Fibroblast of lung (primary cell): ENCODE data around the gene ZNF398. TPM values are rescaled to one million over a fixed set of nuclear protein-coding genes. Genes with fewer than 3 reads are reported as not detected.

Source experiments
- DNase-seq, 2 donors: peaks; one replicate each; pipeline versions ENCODE4 v3.0.0 to v3.0.0-alpha.2; 2010; ENCODE audit warnings: low read depth in 2 of 2
- H2AFZ ChIP-seq: 2 replicates; pipeline ENCODE4 v1.5.1; 2012; ENCODE audit warnings: low read length, control low read depth, inconsistent platforms
- H3K27ac ChIP-seq: 2 replicates; pipeline ENCODE4 v1.5.1; 2011; ENCODE audit warnings: low read length, control low read depth; ENCODE audit not compliant: insufficient read depth
- H3K27me3 ChIP-seq: 2 replicates; pipeline ENCODE4 v1.5.1; 2011; ENCODE audit warnings: mild to moderate bottlenecking, low read length; ENCODE audit not compliant: control insufficient read depth, insufficient read depth
- H3K36me3 ChIP-seq: 2 replicates; pipeline ENCODE4 v1.5.1; 2011; ENCODE audit warnings: low read length; ENCODE audit not compliant: control insufficient read depth, insufficient read depth
- H3K4me1 ChIP-seq: 2 replicates; pipeline ENCODE4 v1.5.1; 2011; ENCODE audit warnings: low read length; ENCODE audit not compliant: control insufficient read depth, insufficient read depth; ENCODE audit errors: extremely low read depth
- H3K4me2 ChIP-seq: 2 replicates; pipeline ENCODE4 v1.5.1; 2011; ENCODE audit warnings: low read length, control low read depth; ENCODE audit not compliant: insufficient read depth; ENCODE audit errors: extremely low read depth
- H3K4me3 ChIP-seq, 4 experiments: fragments of 200-600 bp in 1 of 4; sonication (generic) in 1 of 4; replicated peaks in 1 of 4; 2 replicates each; pipeline ENCODE4 v1.5.1; 2011 to 2016; ENCODE audit warnings: low read length in 4 of 4, low read depth in 3 of 4, mild to moderate bottlenecking in 3 of 4, control low read depth in 2 of 4, inconsistent platforms in 1 of 4, mixed read lengths in 1 of 4; ENCODE audit not compliant: insufficient read depth in 1 of 4; ENCODE audit errors: control extremely low read depth in 1 of 4
- H3K79me2 ChIP-seq: 2 replicates; pipeline ENCODE4 v1.5.1; 2012; ENCODE audit warnings: mild to moderate bottlenecking, low read length, inconsistent platforms; ENCODE audit not compliant: control insufficient read depth, insufficient read depth
- H3K9ac ChIP-seq: 2 replicates; pipeline ENCODE4 v1.5.1; 2011; ENCODE audit warnings: mild to moderate bottlenecking, low read length, control low read depth; ENCODE audit not compliant: insufficient read depth
- H3K9me3 ChIP-seq: 2 replicates; pipeline ENCODE4 v1.5.1; 2012; ENCODE audit warnings: low read depth, low read length; ENCODE audit not compliant: control insufficient read depth, insufficient read depth
- H4K20me1 ChIP-seq: 2 replicates; pipeline ENCODE4 v1.5.1; 2011; ENCODE audit warnings: low read length; ENCODE audit not compliant: control insufficient read depth, insufficient read depth; ENCODE audit errors: extremely low read depth
- CTCF ChIP-seq, 2 donors: IDR thresholded peaks in 1 of 2; conservative IDR thresholded peaks in 1 of 2; 1 replicate in 1 of 2; 2 replicates in 1 of 2; pipeline ENCODE4 v1.5.1; 2011 to 2012; ENCODE audit warnings: low read length in 2 of 2, control low read depth in 1 of 2, inconsistent platforms in 1 of 2, low read depth in 1 of 2, mild to moderate bottlenecking in 1 of 2
- EZH2 ChIP-seq: IDR thresholded peaks from 2 replicates; pipeline ENCODE4 v1.5.1; 2012; ENCODE audit warnings: low read length, control low read depth, mild to moderate bottlenecking; ENCODE audit errors: missing control alignments
- polyA plus RNA-seq, 2 donors: library from polyadenylated mRNA; depleted of rRNA in 1 of 2; stranded (reverse) in 1 of 2; unstranded in 1 of 2; fragments of >200 nt; gene quantifications; 2 replicates each; pipeline ENCODE4 v1.2.1, GENCODE V29; 2011 to 2012; ENCODE audit warnings: missing spikeins in 1 of 2
- total RNA-seq: library from RNA; depleted of rRNA; stranded (reverse); fragments of >200 nt; gene quantifications from 2 replicates; pipeline ENCODE4 v1.2.1, GENCODE V29; 2014

The ZNF398 gene
- total and polyA plus RNA-seq, 2 donors (not counting 1 experiment from before 2014, with no cell fraction given), result 6.7 to 7.3 TPM

- Histone ChIP-seq H3K4me1 (peaks cover 3% of the 10 kb centered on the region), H3K27ac (no peak overlapping the region), H3K36me3 (peaks cover 11% of the 10 kb centered on the region), H3K27me3 (no peaks in the 10 kb centered on the region), H3K79me2 (no peaks in the 10 kb centered on the region), H3K4me2 (no peak overlapping the region), H4K20me1 (no peaks in the 10 kb centered on the region), H3K9me3 (no peaks in the 10 kb centered on the region), H3K4me3 (no peak overlapping the region), H2AFZ (no peak overlapping the region), H3K9ac (no peak overlapping the region)
- no peak for TF ChIP-seq CTCF (conservative IDR thresholded peaks at IDR 0.05 in 1 of 2, IDR thresholded peaks at IDR 0.05 in 1 of 2; ENCODE audit: low read depth in 1 of 2, low read length in 2 of 2)
- no peak for TF ChIP-seq EZH2
- DNase-seq, result no peak
Observed at GRCh38 chr7:149228831-149229471, 81.7 kb downstream of the ZNF398 start.

- peaks cover 3% of the 10 kb centered on the region for H3K4me1 ChIP-seq
- no peak for TF ChIP-seq CTCF (conservative IDR thresholded peaks at IDR 0.05 in 1 of 2, IDR thresholded peaks at IDR 0.05 in 1 of 2; ENCODE audit: low read depth in 1 of 2, low read length in 2 of 2)
- TF ChIP-seq EZH2, result no peak
- H3K9ac ChIP-seq, result no peak overlapping the region
- DNase-seq, result no peak
- no peak overlapping the region for H2AFZ ChIP-seq
- H3K27me3 ChIP-seq, result no peaks in the 10 kb centered on the region
- H3K4me3 ChIP-seq, result no peak overlapping the region
- no peak overlapping the region for H3K27ac ChIP-seq
- peaks cover 6% of the 10 kb centered on the region for H3K36me3 ChIP-seq
- H3K79me2 ChIP-seq, result no peaks in the 10 kb centered on the region
- no peaks in the 10 kb centered on the region for H4K20me1 ChIP-seq
- H3K4me2 ChIP-seq, result no peak overlapping the region
- no peaks in the 10 kb centered on the region for H3K9me3 ChIP-seq
Observed at GRCh38 chr7:149229526-149229925, 82.3 kb downstream of the ZNF398 start.

GRCh38 chr7:149232362-149232761, 85.1 kb downstream of the ZNF398 start:
- no peaks in the 10 kb centered on the region for H3K79me2 ChIP-seq
- peaks cover 3% of the 10 kb centered on the region for H3K4me1 ChIP-seq
- no peak for DNase-seq
- H2AFZ ChIP-seq, result no peak overlapping the region
- H3K27me3 ChIP-seq, result no peaks in the 10 kb centered on the region
- no peaks in the 10 kb centered on the region for H3K9me3 ChIP-seq
- no peak overlapping the region for H3K4me2 ChIP-seq
- H3K4me3 ChIP-seq, result no peak overlapping the region
- no peaks in the 10 kb centered on the region for H3K36me3 ChIP-seq
- TF ChIP-seq CTCF (conservative IDR thresholded peaks at IDR 0.05 in 1 of 2, IDR thresholded peaks at IDR 0.05 in 1 of 2; ENCODE audit: low read depth in 1 of 2, low read length in 2 of 2) (no peak), EZH2 (no peak)
- no peaks in the 10 kb centered on the region for H4K20me1 ChIP-seq
- H3K9ac ChIP-seq, result no peak overlapping the region
- no peak overlapping the region for H3K27ac ChIP-seq

Other genes with a start within 250 kb of the ZNF398 start
- 156 and 266 TPM in 2 replicates for gene PDIA4, start 118.9 kb upstream of the ZNF398 start, total RNA-seq
- gene PDIA4, start 118.9 kb upstream of the ZNF398 start, polyA plus RNA-seq, result 210 and 236 TPM in 2 replicates
- gene ZNF786, start 56.7 kb upstream of the ZNF398 start, total RNA-seq, result 4.6 and 5.4 TPM in 2 replicates
- gene ZNF786, start 56.7 kb upstream of the ZNF398 start, polyA plus RNA-seq, result 1.7 and 1.8 TPM in 2 replicates
- gene ZNF425, start 21.1 kb upstream of the ZNF398 start, total RNA-seq, result 4.6 and 5.4 TPM in 2 replicates
- gene ZNF425, start 21.1 kb upstream of the ZNF398 start, polyA plus RNA-seq, result 1.1 and 1.2 TPM in 2 replicates
- gene ZNF282, start 48.1 kb downstream of the ZNF398 start, total RNA-seq, result 16.7 and 23.1 TPM in 2 replicates
- gene ZNF282, start 48.1 kb downstream of the ZNF398 start, polyA plus RNA-seq, result 6.8 and 7.4 TPM in 2 replicates
- gene ZNF212, start 92.2 kb downstream of the ZNF398 start, total RNA-seq, result 4.4 and 4.8 TPM in 2 replicates
- gene ZNF212, start 92.2 kb downstream of the ZNF398 start, polyA plus RNA-seq, result 3.7 and 4.2 TPM in 2 replicates
- gene ZNF783, start 114.7 kb downstream of the ZNF398 start, total RNA-seq, result 8.7 and 11.4 TPM in 2 replicates
- gene ZNF783, start 114.7 kb downstream of the ZNF398 start, polyA plus RNA-seq, result 2.6 and 3.3 TPM in 2 replicates